T-helper 1 cell (primary cell): ENCODE measurements around the gene LRRC32.

Experiments
- DNase-seq, 5 donors: peaks; one replicate each; pipeline ENCODE4 v3.0.0-alpha.2; 2012 to 2020

Gene LRRC32

GRCh38 chr11:76698321-76699043 is 27.9 kb upstream of the LRRC32 start:
- no peak for DNase-seq

- no peak for DNase-seq
These were observed 26.2 kb upstream of the LRRC32 start for GRCh38 chr11:76696756-76697155.

- no peak for DNase-seq
These were observed 25.2 kb upstream of the LRRC32 start for GRCh38 chr11:76695771-76696170.

GRCh38 chr11:76695133-76695532 is 24.6 kb upstream of the LRRC32 start:
- DNase-seq: no peak

- no peak for DNase-seq
These were observed 24.1 kb upstream of the LRRC32 start for GRCh38 chr11:76694664-76695063.

GRCh38 chr11:76693806-76694205 is 23.3 kb upstream of the LRRC32 start:
- DNase-seq: no peak

GRCh38 chr11:76692956-76693355 is 22.4 kb upstream of the LRRC32 start:
- no peak for DNase-seq

- DNase-seq: no peak
These were observed 21.1 kb upstream of the LRRC32 start for GRCh38 chr11:76691655-76692054.

- DNase-seq: no peak
These were observed 20.2 kb upstream of the LRRC32 start for GRCh38 chr11:76690736-76691135.

- no peak for DNase-seq
These were observed 19.0 kb upstream of the LRRC32 start for GRCh38 chr11:76689313-76690260.

GRCh38 chr11:76688146-76688545 is 17.6 kb upstream of the LRRC32 start:
- no peak for DNase-seq

- no peak for DNase-seq
These were observed 15.9 kb upstream of the LRRC32 start for GRCh38 chr11:76686261-76687079.

GRCh38 chr11:76685831-76686230 is 15.3 kb upstream of the LRRC32 start:
- DNase-seq: no peak

- DNase-seq: no peak
These were observed 14.7 kb upstream of the LRRC32 start for GRCh38 chr11:76685237-76685636.

- DNase-seq: no peak
These were observed 14.0 kb upstream of the LRRC32 start for GRCh38 chr11:76684516-76684915.

- no peak for DNase-seq
These were observed 12.9 kb upstream of the LRRC32 start for GRCh38 chr11:76683161-76684095.

- no peak for DNase-seq
These were observed 12.1 kb upstream of the LRRC32 start for GRCh38 chr11:76682684-76683083.

GRCh38 chr11:76682106-76682505 is 11.6 kb upstream of the LRRC32 start:
- DNase-seq: no peak

- peak in 4 of 5 donors; percentile 30 to 62 (median 36) for DNase-seq
These were observed 10.2 kb upstream of the LRRC32 start for GRCh38 chr11:76680518-76681425.

- no peak for DNase-seq
These were observed 7.8 kb upstream of the LRRC32 start for GRCh38 chr11:76678321-76678720.

GRCh38 chr11:76677458-76677765 is 6.9 kb upstream of the LRRC32 start:
- no peak for DNase-seq
